GM19193 (cell line): ENCODE measurements around the gene TYK2.

Experiments used
- POLR2A ChIP-seq: IDR thresholded peaks from 4 replicates; pipeline ENCODE4 v1.6.1; 2011; ENCODE audit not compliant: insufficient read depth, insufficient read length; ENCODE audit errors: extremely low read depth

The TYK2 gene

DNA sequence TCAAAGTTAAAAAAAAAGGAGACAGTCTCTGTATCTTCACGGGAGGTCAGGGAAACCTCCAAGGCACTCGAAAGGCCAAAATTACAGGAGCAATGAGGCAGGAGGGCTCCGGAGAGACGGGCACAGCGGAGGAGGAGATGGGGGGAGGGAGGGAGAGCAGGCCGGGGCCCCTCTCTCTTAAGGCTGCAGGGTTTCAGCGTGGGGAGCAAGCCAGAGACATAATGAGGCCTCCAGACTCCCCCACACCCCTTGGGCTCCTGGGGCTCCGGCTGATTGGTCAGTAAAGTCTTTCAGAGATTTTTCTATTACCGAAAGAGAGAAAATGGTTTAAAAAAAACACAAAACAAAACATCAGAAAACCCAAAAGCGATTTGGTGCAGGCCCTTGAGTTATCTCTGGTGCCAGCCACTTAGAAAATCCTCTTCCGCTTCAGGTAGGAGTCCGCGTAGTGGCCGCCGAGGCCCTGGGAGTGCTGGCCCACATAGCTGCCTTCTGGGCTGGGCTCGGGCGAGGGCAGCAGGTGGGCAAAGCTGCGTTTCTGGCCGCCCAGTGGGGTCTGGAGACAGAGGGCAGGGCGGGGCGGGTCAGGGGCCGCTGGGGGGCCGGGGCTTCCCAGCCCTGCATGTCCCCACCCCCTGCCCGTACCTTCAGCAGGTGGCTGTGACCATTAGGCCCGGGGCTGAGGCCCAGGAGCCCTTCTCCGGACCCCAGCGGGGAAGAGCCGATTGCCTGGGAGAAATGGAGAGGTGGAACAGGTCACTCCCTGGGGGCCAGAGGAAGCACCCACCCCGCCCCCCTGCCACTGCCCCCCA is 63.1 kb downstream of the TYK2 start:
- no peak for TF ChIP-seq POLR2A

DNA sequence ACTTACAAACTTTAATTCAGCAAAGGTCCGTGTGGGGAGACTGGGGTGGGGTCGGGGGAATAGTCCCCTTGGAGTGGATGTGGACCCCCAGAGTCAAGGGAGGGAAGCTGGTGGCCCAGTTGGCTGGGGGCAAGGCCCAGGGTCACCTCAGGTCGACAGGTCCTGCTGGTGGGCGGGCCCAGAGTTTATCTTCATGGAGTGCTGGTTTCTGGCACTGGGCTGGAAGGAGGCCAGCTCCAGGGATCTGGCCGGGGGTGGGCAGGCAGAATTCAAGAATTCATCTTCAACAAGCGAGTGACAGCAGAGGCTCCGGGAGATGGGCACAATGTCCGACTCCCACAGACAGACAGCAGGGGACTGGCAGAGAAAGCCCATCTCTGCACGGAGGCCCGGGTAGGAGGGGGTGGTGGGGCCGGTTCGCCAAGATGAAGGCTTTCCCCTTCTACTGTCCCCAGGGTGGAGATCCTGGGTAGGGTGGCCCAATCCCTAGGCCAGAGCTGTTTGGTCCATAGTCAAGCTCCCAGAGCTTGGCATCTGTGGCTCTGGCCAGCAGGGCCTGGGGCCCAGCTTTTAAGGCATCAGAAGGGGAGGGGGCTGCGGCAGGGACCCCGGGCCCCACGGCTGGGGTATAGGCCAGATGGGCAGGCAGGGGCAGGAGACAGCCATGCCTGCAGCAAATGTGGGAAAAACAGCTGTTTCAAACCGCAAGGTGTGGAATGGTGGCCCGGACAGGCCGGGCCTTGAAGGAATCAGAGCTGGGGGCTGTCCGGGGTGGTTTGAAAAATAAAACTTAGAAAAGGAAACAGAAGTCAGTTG is 63.9 kb downstream of the TYK2 start:
- TF ChIP-seq POLR2A: no peak

DNA sequence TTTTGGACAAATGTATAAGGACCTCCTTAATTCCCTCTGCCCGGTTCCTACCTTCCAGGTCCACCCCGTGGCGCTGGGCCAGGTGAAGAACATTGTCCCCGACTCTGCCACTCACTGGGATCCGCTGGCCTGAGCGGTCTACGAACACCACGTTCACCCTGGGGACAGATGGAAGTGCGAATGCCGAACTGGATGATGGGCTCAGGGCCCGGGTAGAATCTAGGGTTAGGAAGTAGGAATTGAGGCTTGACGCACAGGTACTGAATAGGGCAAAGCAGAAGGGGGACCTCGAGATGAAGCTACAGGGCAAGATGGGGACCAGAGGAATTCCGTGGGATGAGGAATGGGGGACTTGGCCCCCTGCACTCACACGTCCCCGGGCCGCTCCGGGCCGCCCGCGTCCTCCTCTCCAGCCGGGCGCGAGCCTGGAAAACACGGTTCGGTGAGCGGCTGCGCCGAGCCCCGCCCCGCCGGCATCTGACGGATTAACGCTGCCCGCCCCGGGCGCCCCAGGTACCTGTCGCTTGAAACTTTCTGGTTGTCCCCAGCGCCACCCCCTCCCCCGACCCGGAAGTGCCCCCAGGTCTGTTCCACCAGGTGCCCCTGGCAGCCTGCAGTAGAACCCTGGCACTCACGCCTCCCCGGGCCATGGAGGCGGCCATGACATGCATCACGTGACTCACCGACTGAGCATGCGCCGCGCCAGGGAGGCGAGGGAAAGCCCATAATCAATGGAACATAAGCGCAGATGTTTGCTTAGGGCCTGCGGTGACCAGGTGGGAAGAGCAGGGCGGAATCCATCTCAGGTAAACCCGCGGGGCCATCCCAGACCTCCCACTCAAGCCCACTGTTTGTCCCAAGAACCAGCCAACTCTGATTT is 64.8 kb downstream of the TYK2 start, which contains the start of gene FDX2:
Gene FDX2, minus strand, starts transcription at position 681 of the 880 bp plus-strand sequence. Its CDS starts 19 bp downstream, at position 662.
- peak; percentile 88 for TF ChIP-seq POLR2A

DNA sequence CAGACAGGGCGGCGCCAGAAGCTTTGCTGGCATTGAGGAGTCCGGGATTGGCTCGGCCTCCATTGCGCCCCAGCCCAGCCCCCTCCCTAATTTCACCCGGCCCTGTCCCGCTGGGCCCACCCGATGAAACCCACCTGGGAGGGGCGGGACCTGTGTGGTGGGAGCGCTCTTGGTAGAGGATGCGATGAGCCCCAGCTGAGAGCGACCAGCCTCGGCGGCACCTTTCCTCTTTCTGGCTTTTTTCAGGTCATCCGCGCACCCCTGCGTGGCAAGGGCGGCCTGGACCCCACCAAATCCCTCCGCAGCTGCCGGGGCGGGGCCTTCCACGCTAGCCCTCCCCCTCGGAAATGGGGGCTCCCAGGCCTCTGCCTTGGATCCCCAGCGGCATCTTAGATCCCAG is 70.9 kb downstream of the TYK2 start, which contains the start of gene ZGLP1:
Gene ZGLP1, minus strand, starts transcription at position 393 of the 400 bp plus-strand sequence.
- no peak for TF ChIP-seq POLR2A

DNA sequence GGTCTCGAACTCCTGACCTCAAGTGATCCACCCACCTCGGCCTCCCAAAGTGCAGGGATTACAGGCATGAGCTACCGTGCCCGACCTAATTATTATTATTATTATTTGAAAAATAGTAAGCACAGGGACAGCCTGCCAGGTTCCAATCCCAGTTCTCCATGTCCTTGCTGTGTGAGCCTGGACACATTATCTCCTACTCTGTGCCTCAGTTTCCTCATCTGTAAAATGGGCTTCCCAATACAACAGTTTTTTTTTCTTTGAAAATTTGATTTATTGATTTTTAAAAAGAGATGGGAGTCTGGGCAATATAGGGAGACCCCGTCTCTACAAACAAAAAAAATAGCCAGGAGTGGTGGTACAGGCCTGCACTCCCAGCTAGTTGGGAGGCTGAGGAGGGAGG is 74.0 kb downstream of the TYK2 start:
- TF ChIP-seq POLR2A: no peak

DNA sequence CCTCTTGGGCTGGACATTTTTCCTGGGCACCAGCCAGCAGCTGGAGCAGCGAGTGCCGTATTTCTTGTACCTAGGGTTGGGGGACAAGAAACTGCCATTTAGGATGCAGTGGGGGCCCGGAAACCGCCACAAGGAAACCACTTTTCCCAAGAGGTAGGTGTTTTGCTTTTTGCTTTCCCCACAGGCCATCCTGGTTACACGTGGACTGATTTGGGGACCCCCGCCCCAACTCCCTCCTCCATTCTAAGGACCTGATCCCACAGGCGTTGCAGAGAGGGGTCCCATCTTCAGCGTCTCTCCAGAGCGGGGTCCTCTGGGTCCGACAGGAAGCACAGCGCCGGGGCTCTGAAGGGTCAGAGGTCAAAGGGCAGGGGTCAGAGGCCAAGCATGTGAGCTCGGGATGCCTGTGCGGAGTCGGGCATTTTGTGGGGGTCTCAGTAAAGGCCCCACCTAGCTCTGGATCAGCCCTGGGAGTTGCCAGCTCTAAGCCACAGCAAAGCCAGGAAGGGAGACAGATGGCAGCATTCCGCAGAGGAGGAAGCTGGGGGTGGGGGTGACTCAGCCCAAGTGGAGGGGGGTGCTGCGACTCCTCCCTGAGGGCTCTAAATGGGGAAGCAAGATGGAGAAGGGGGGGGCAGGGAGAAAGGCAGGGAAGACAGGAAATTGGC is 75.1 kb downstream of the TYK2 start:
- TF ChIP-seq POLR2A: no peak
